CD4-positive, alpha-beta memory T cell (primary cell): ENCODE results near the gene LPAR2. TPM values are rescaled to one million over a fixed set of nuclear protein-coding genes. Genes with fewer than 3 reads are reported as not detected.

Experiments
- CTCF ChIA-PET: fragments of 350-600 bp; sonication (Branson Sonifier 250); formaldehyde crosslinking; loops from one replicate; lab custom pipeline; 2021; ENCODE audit warnings: inconsistent platforms; ENCODE audit not compliant: partially characterized antibody; lab: Charles Lee
- POLR2A ChIA-PET: fragments of 350-600 bp; sonication (Branson Sonifier 250); formaldehyde crosslinking; loops from one replicate; lab custom pipeline; 2021; ENCODE audit not compliant: partially characterized antibody; lab: Charles Lee
- DNase-seq, 5 donors: peaks; one replicate each; pipeline versions ENCODE4 v3.0.0 to v3.0.0-alpha.2; 2020 to 2022; ENCODE audit warnings: mixed read lengths in 1 of 5
- H3K27ac ChIP-seq: one replicate; pipeline ENCODE4 v1.7.0; 2013; ENCODE audit warnings: low read depth, low read length
- H3K27me3 ChIP-seq: 2 replicates; pipeline ENCODE4 v1.7.0; 2013; ENCODE audit warnings: mild to moderate bottlenecking, low read length, moderate library complexity; ENCODE audit not compliant: insufficient read depth
- H3K36me3 ChIP-seq: 2 replicates; pipeline ENCODE4 v1.7.0; 2013; ENCODE audit warnings: mild to moderate bottlenecking, low read length, moderate library complexity; ENCODE audit not compliant: insufficient read depth
- H3K4me1 ChIP-seq: 2 replicates; pipeline ENCODE4 v1.7.0; 2013; ENCODE audit warnings: mild to moderate bottlenecking, low read length, moderate library complexity; ENCODE audit not compliant: insufficient read depth
- H3K4me3 ChIP-seq, 2 donors: one replicate each; pipeline ENCODE4 v1.7.0; 2013; ENCODE audit warnings: low read length in 2 of 2, mild to moderate bottlenecking in 1 of 2
- H3K9me3 ChIP-seq, 2 donors: one replicate each; pipeline ENCODE4 v1.7.0; 2013; ENCODE audit warnings: low read length in 2 of 2, control low read depth in 1 of 2; ENCODE audit not compliant: control insufficient read depth in 1 of 2
- H3K27ac Mint-ChIP-seq, 7 donors: one replicate each; pipeline ENCODE4 v1.8.0; 2020 to 2021; ENCODE audit warnings: mixed read lengths in 7 of 7, mild to moderate bottlenecking in 6 of 7, inconsistent platforms in 3 of 7, moderate library complexity in 3 of 7
- H3K27me3 Mint-ChIP-seq, 2 donors: one replicate each; pipeline ENCODE4 v1.8.0; 2020 to 2021; ENCODE audit warnings: mixed read lengths in 2 of 2
- H3K36me3 Mint-ChIP-seq, 2 donors: one replicate each; pipeline ENCODE4 v1.8.0; 2020 to 2021; ENCODE audit warnings: mixed read lengths in 2 of 2, inconsistent platforms in 1 of 2, mild to moderate bottlenecking in 1 of 2
- H3K4me1 Mint-ChIP-seq, 4 donors: one replicate each; pipeline ENCODE4 v1.8.0; 2020 to 2021; ENCODE audit warnings: mixed read lengths in 4 of 4, mild to moderate bottlenecking in 1 of 4
- H3K4me3 Mint-ChIP-seq, 8 donors: one replicate each; pipeline ENCODE4 v1.8.0; 2020 to 2021; ENCODE audit warnings: mixed read lengths in 8 of 8, mild to moderate bottlenecking in 7 of 8, moderate library complexity in 6 of 8, inconsistent platforms in 3 of 8
- H3K9me3 Mint-ChIP-seq, 8 donors: one replicate each; pipeline ENCODE4 v1.8.0; 2020 to 2021; ENCODE audit warnings: mixed read lengths in 8 of 8, mild to moderate bottlenecking in 5 of 8, inconsistent platforms in 3 of 8, moderate library complexity in 1 of 8
- intact Hi-C: fragments of 100-400 bp; cut with micrococcal nuclease; formaldehyde crosslinking; loops from one replicate; pipeline ENCODE4 v1.15.1; 2023
- polyA plus RNA-seq, 2 donors: library from polyadenylated mRNA; unstranded; fragments of 300-500 nt; fragmentation: Illumina TruSeq; gene quantifications; one replicate each; pipeline ENCODE4 v1.2.3, GENCODE V29; 2021
- total RNA-seq, 2 experiments: library from RNA; stranded (reverse); gene quantifications; one replicate each; pipeline ENCODE4 v1.2.3, GENCODE V29; 2021

LPAR2 gene
- total and polyA plus RNA-seq, 4 experiments from 2014 or later = 27.2 to 72.4 (median 54.2) TPM

GRCh38 chr19:19624032-19624570 lies 3.9 kb downstream of the LPAR2 start:
- H3K4me1 Mint-ChIP-seq = peaks cover 18 to 40% (median 32%) of the 10 kb centered on the region in 4 donors
- no peaks in the 10 kb centered on the region for H3K27me3 Mint-ChIP-seq
- H3K9me3 Mint-ChIP-seq = peaks cover 0 to 2% (median 0%) of the 10 kb centered on the region in 8 donors
- Histone ChIP-seq H3K36me3 (peaks cover 9% of the 10 kb centered on the region), H3K9me3 (no peaks in the 10 kb centered on the region), H3K27me3 (no peaks in the 10 kb centered on the region), H3K4me3 (no peak overlapping the region), H3K4me1 (peaks cover 27% of the 10 kb centered on the region), H3K27ac (no peak overlapping the region)
- peaks cover 10 to 31% of the 10 kb centered on the region in 2 donors for H3K36me3 Mint-ChIP-seq
- H3K4me3 Mint-ChIP-seq = peak overlapping the region in 1 of 8 donors; percentile 31
- peak in 1 of 5 donors; percentile 31 for DNase-seq
- ChIA-PET POLR2A (interaction anchor here (0.6 to 1.1 kb wide), 3 partner anchors 44 to 61 kb away, joined by 3 read pairs; no protein-coding TSS in a partner anchor), CTCF (interaction anchor here (0.7 to 1.8 kb wide), 3 partner anchors 10 to 21 kb away, joined by 3 to 5 read pairs (median 5); no protein-coding TSS in a partner anchor)
- peak overlapping the region in 5 of 7 donors; percentile 9 to 65 (median 41) for H3K27ac Mint-ChIP-seq
- intact Hi-C loops = no loop called here

GRCh38 chr19:19623383-19623782 lies 4.6 kb downstream of the LPAR2 start:
- Histone ChIP-seq H3K9me3 (no peaks in the 10 kb centered on the region), H3K4me3 (no peak overlapping the region), H3K27ac (no peak overlapping the region), H3K36me3 (peaks cover 9% of the 10 kb centered on the region), H3K4me1 (peaks cover 27% of the 10 kb centered on the region), H3K27me3 (no peaks in the 10 kb centered on the region)
- intact Hi-C loops = no loop called here
- H3K27ac Mint-ChIP-seq = no peak overlapping the region
- peaks cover 10 to 31% of the 10 kb centered on the region in 2 donors for H3K36me3 Mint-ChIP-seq
- H3K4me3 Mint-ChIP-seq = no peak overlapping the region
- CTCF ChIA-PET = interaction anchor here (1.0 to 1.8 kb wide), 3 partner anchors 11 to 26 kb away, joined by 3 to 5 read pairs (median 3); no protein-coding TSS in a partner anchor
- no peaks in the 10 kb centered on the region for H3K27me3 Mint-ChIP-seq
- POLR2A ChIA-PET = interaction anchor here (1.0 to 1.1 kb wide), 3 partner anchors 44 to 46 kb away, joined by 3 read pairs; no protein-coding TSS in a partner anchor
- peak in 1 of 5 donors; percentile 16 for DNase-seq
- H3K9me3 Mint-ChIP-seq = no peaks in the 10 kb centered on the region
- peaks cover 21 to 41% (median 33%) of the 10 kb centered on the region in 4 donors for H3K4me1 Mint-ChIP-seq

DNA sequence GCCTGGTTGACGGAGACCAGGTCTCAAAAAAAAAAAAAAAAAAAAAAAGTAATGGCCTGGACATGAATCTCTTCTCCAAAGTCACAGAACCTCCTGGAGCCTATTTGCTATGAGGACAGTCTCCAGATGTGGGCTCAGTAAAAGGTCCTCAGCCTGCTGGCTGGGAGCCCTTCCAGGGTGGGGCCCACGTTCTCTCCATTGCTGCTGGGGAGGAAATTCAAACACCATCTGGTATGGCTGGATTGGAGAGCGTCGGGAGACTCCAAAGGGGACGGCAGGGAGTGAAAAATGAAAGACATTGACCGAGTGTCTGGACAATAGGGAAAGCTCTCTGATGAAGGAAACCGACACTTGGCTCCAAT lies 8.2 kb downstream of the LPAR2 start:
- no peak overlapping the region for H3K4me3 ChIP-seq
- intact Hi-C loops = loop anchor here (2.0 to 5.0 kb wide), 2 partner anchors 23 to 42 kb away; partner anchors contain the start of genes ATP13A1 and GMIP
- no peaks in the 10 kb centered on the region for H3K9me3 ChIP-seq
- Mint-ChIP-seq H3K27ac (peak overlapping the region in 5 of 7 donors; percentile 79 to 89 (median 86)), H3K36me3 (peaks cover 10 to 29% of the 10 kb centered on the region in 2 donors), H3K9me3 (no peaks in the 10 kb centered on the region), H3K27me3 (no peaks in the 10 kb centered on the region), H3K4me3 (peak overlapping the region in 1 of 8 donors; percentile 6), H3K4me1 (peaks cover 29 to 52% (median 42%) of the 10 kb centered on the region in 4 donors)
- H3K36me3 ChIP-seq = peaks cover 9% of the 10 kb centered on the region
- ChIA-PET POLR2A (interaction anchor here (1.0 to 6.1 kb wide), 5 partner anchors 12 to 24 kb away, joined by 3 to 56 read pairs (median 11); partner anchors contain the start of gene GMIP), CTCF (interaction anchor here (0.9 to 4.3 kb wide), 4 partner anchors 14 to 87 kb away, joined by 3 to 21 read pairs (median 4); no protein-coding TSS in a partner anchor)
- no peak overlapping the region for H3K27ac ChIP-seq
- no peaks in the 10 kb centered on the region for H3K27me3 ChIP-seq
- H3K4me1 ChIP-seq = peaks cover 40% of the 10 kb centered on the region
- DNase-seq = peak in 1 of 5 donors; percentile 5

DNA sequence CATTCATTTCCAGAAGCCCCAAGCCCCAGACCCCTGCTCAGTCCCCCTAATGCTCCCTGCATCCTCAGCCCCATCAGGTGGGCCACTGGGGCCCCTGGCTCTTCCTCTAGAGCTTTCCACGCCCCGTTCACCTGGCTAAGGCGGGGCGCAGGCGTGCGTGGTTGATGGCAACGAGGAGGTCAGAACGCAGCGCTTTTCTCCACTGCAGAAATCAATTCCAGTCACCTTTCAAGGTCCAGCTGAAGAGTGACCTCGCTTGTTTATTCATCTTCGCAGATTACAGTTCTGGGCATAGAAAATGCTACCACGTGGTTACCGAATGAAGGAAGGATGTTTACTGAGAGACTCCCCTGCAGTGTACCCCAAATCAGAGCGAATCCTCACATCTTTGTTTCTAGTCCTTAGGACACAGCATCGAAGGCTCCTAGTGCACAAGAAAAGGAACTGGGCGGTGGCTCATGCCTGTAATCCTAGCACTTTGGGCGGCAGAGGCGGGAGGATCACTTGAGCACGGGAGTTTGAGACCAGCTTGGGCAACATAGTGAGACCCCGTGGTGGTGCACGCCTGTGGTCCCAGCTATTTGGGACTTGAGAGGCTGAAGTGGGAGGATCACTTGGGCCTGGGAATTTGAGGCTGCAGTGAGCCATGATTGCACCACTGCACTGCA lies 8.7 kb downstream of the LPAR2 start:
- Histone ChIP-seq H3K36me3 (peaks cover 9% of the 10 kb centered on the region), H3K27me3 (no peaks in the 10 kb centered on the region), H3K27ac (peak overlapping the region; percentile 64), H3K4me3 (no peak overlapping the region), H3K9me3 (no peaks in the 10 kb centered on the region), H3K4me1 (peaks cover 45% of the 10 kb centered on the region)
- Mint-ChIP-seq H3K27ac (peak overlapping the region; percentile 86 to 99 (median 97)), H3K4me1 (peaks cover 29 to 48% (median 39%) of the 10 kb centered on the region in 4 donors), H3K27me3 (no peaks in the 10 kb centered on the region), H3K9me3 (no peaks in the 10 kb centered on the region), H3K4me3 (peak overlapping the region; percentile 84 to 98 (median 94)), H3K36me3 (peaks cover 10 to 26% of the 10 kb centered on the region in 2 donors)
- ChIA-PET CTCF (interaction anchor here (0.6 to 4.3 kb wide), 2 partner anchors 10 to 67 kb away, joined by 5 to 21 read pairs; no protein-coding TSS in a partner anchor), POLR2A (interaction anchor here (0.8 to 6.1 kb wide), 11 partner anchors 8 to 202 kb away, joined by 3 to 56 read pairs (median 7); partner anchors contain the start of genes ATP13A1, GMIP and ZNF506)
- peak in 1 of 5 donors; percentile 8 for DNase-seq
- intact Hi-C loops = loop anchor here (2.0 to 5.0 kb wide), 2 partner anchors 23 to 43 kb away; partner anchors contain the start of genes ATP13A1 and GMIP

- POLR2A ChIA-PET = interaction anchor here (0.7 to 6.1 kb wide), 17 partner anchors 9 to 203 kb away, joined by 3 to 56 read pairs (median 6); partner anchors contain the start of genes ATP13A1, GMIP, LPAR2 and ZNF101
- H3K4me1 Mint-ChIP-seq = peaks cover 33 to 49% (median 40%) of the 10 kb centered on the region in 4 donors
- peaks cover 53% of the 10 kb centered on the region for H3K4me1 ChIP-seq
Observed at GRCh38 chr19:19618219-19619051, 9.6 kb downstream of the LPAR2 start, which contains the start of gene PBX4. Gene PBX4, minus strand, starts transcription at chr19:19618687. Its CDS starts 58 bp downstream, at chr19:19618629.

DNA sequence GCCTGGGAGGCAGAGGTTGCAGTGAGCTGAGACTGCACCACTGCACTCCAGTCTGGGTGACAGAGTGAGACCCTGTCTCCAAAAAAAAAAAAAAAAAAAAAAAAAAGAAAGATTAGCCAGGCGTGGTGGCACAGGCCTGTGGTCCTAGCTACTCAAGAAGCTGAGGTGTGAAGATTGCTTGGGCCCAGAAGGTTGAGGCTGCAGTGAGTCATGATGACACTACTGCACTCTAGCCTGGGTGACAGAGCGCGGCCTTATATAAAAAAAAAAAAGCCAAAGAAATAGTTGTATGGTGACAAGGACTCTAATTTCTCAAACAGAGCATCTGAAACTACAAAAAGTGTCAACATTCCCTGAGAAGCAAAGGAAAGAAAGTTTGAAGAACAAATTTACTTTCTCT lies 12.9 kb downstream of the LPAR2 start:
- no peaks in the 10 kb centered on the region for H3K9me3 Mint-ChIP-seq
- no peak overlapping the region for H3K27ac ChIP-seq
- H3K36me3 Mint-ChIP-seq = peaks cover 13 to 22% of the 10 kb centered on the region in 2 donors
- H3K4me1 Mint-ChIP-seq = peaks cover 39 to 70% (median 56%) of the 10 kb centered on the region in 4 donors
- no peaks in the 10 kb centered on the region for H3K36me3 ChIP-seq
- no peaks in the 10 kb centered on the region for H3K27me3 ChIP-seq
- H3K27ac Mint-ChIP-seq = peak overlapping the region; percentile 75 to 95 (median 89)
- H3K27me3 Mint-ChIP-seq = no peaks in the 10 kb centered on the region
- POLR2A ChIA-PET = interaction anchor here (0.6 to 5.3 kb wide), 6 partner anchors 9 to 83 kb away, joined by 3 to 39 read pairs (median 4); no protein-coding TSS in a partner anchor
- H3K4me3 Mint-ChIP-seq = peak overlapping the region; percentile 7 to 88 (median 66)
- DNase-seq = peak in 1 of 5 donors; percentile 85
- no peak overlapping the region for H3K4me3 ChIP-seq
- no peaks in the 10 kb centered on the region for H3K9me3 ChIP-seq
- CTCF ChIA-PET = interaction anchor here (0.7 to 1.8 kb wide), 3 partner anchors 10 to 61 kb away, joined by 4 to 5 read pairs (median 5); partner anchors contain the start of gene GMIP
- H3K4me1 ChIP-seq = peaks cover 61% of the 10 kb centered on the region
- intact Hi-C loops = loop anchor here (5.0 kb wide), 1 partner anchor 47 kb away; the partner anchor contains the start of gene ATP13A1

More at GRCh38 chr19:19618219-19619051, 9.6 kb downstream of the LPAR2 start, which contains the start of gene PBX4:
- peaks cover 6 to 18% of the 10 kb centered on the region in 2 donors for H3K36me3 Mint-ChIP-seq
- H3K27ac Mint-ChIP-seq = peak within 1 kb of the TSS; percentile 86 to 99 (median 97)
- peak within 1 kb of the TSS; percentile 93 for H3K27ac ChIP-seq
- no peaks in the 10 kb centered on the region for H3K27me3 ChIP-seq
- peak within 1 kb of the TSS; percentile 90 to 98 (median 94) for H3K4me3 Mint-ChIP-seq
- intact Hi-C loops = loop anchor here (1.0 to 5.0 kb wide), 5 partner anchors 9 to 44 kb away; partner anchors contain the start of genes ATP13A1 and GMIP
- CTCF ChIA-PET = interaction anchor here (0.6 to 4.3 kb wide), 4 partner anchors 11 to 66 kb away, joined by 3 to 21 read pairs (median 4); partner anchors contain the start of gene GMIP
- H3K9me3 Mint-ChIP-seq = no peaks in the 10 kb centered on the region
- peaks cover under 1% of the 10 kb centered on the region for H3K36me3 ChIP-seq
- H3K4me3 ChIP-seq = peak within 1 kb of the TSS; percentile 71 to 86
- DNase-seq = peak; percentile 99
- H3K27me3 Mint-ChIP-seq = no peaks in the 10 kb centered on the region
- H3K9me3 ChIP-seq = no peaks in the 10 kb centered on the region
